ENCODE data around the gene ERBB3.
"Not testable (repeated sequence)": the region's sequence is repeated elsewhere in the genome, so short reads cannot be mapped to it uniquely, and the experiment has no call there.

The ERBB3 gene

DNA sequence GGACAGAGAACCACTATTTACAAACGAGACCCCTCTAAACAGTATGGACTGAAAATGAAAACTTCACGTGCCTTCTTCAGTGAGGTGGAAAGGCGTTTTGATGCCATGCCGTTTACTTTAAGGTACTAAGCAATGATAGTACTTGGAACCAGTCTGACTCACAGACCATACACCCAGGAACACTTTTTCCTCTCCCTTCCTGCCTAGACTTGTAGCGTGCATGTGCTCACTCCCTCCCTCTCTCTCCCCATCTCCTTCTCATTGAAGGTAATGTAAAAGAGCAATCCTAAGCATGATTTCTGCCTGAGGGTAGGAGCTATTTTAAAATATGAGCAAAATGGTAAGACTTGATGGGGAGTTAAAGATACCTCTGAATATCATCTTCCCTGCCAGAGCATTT lies 30.6 kb downstream of the ERBB3 start:
- Histone ChIP-seq H3K27me3 (ENCODE audit: insufficient read depth, low read depth) (no peaks in the 10 kb centered on the region), H3K9ac (no peak overlapping the region), H3K4me3 (IDR thresholded peaks at IDR 0.05; ENCODE audit: insufficient read depth, low read depth, low read length) (no peak overlapping the region), H3K36me3 (ENCODE audit: insufficient read depth) (peaks cover 65% of the 10 kb centered on the region; the same call in 1 of the 2 replicates), H3K4me2 (no peak overlapping the region), H4K20me1 (ENCODE audit: insufficient read depth) (peaks cover 17% of the 10 kb centered on the region), H3K27ac (no peak overlapping the region), H2AFZ (ENCODE audit: low read depth) (no peak overlapping the region), H3K79me2 (ENCODE audit: insufficient read depth, low read depth) (peaks cover 36% of the 10 kb centered on the region), H3K4me1 (ENCODE audit: low read depth, poor library complexity, severe bottlenecking) (peaks cover 24% of the 10 kb centered on the region)
- TF ChIP-seq, protein P1, sequence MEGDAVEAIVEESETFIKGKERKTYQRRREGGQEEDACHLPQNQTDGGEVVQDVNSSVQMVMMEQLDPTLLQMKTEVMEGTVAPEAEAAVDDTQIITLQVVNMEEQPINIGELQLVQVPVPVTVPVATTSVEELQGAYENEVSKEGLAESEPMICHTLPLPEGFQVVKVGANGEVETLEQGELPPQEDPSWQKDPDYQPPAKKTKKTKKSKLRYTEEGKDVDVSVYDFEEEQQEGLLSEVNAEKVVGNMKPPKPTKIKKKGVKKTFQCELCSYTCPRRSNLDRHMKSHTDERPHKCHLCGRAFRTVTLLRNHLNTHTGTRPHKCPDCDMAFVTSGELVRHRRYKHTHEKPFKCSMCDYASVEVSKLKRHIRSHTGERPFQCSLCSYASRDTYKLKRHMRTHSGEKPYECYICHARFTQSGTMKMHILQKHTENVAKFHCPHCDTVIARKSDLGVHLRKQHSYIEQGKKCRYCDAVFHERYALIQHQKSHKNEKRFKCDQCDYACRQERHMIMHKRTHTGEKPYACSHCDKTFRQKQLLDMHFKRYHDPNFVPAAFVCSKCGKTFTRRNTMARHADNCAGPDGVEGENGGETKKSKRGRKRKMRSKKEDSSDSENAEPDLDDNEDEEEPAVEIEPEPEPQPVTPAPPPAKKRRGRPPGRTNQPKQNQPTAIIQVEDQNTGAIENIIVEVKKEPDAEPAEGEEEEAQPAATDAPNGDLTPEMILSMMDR (conservative IDR thresholded peaks at IDR 0.05; ENCODE audit: low read depth, low read length): no peak

DNA sequence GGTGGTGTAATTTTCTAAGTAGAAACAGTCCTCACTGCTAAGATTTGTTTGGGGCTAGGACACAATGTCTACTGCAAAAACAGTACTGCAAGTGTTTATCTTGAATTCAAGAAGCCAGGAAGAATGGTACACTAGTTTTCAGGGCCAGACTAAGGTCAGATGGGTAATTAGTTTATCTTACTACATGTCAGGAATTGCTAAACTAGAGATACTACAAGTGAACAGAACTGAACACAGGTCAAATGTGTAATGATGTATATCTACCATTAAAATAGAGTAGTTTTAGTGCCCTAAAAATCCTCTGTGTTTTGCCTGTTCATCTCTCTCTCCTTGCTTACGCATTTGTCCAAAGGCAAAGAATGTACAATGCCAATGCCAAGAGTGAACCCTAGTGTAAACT lies 34.1 kb downstream of the ERBB3 start:
- H3K9ac ChIP-seq: no peak overlapping the region
- H3K4me2 ChIP-seq: no peak overlapping the region
- no peak overlapping the region for H2AFZ ChIP-seq (ENCODE audit: low read depth)
- TF ChIP-seq, protein P1 (conservative IDR thresholded peaks at IDR 0.05; ENCODE audit: low read depth, low read length): no peak
- no peaks in the 10 kb centered on the region for H3K27me3 ChIP-seq (ENCODE audit: insufficient read depth, low read depth)
- peaks cover 16% of the 10 kb centered on the region for H3K79me2 ChIP-seq (ENCODE audit: insufficient read depth, low read depth)
- peaks cover 39% of the 10 kb centered on the region; the same call in 1 of the 2 replicates for H3K36me3 ChIP-seq (ENCODE audit: insufficient read depth)
- H3K4me3 ChIP-seq (IDR thresholded peaks at IDR 0.05; ENCODE audit: insufficient read depth, low read depth, low read length): no peak overlapping the region
- H4K20me1 ChIP-seq (ENCODE audit: insufficient read depth): no peaks in the 10 kb centered on the region
- peaks cover 10% of the 10 kb centered on the region for H3K4me1 ChIP-seq (ENCODE audit: low read depth, poor library complexity, severe bottlenecking)
- no peak overlapping the region; the same call in 1 of the 2 replicates for H3K27ac ChIP-seq

DNA sequence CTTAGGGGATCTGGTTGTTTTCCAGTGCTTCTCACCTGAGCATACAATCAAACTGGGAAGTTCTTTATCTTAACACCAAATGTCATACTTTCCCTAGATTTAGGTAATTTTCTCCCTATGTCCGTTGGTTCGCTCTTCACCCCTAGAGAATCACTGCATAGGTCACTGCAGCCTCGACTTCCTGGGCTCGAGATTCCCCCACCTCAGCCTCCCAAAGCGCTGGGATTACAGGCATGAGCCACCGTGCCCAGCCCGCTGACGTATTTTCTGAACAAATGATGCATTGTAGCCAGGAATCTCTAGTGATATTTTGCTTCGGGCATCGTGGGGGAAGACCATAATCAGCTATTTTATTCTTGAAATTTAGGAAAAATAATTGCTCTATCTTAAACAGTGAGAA lies 35.4 kb downstream of the ERBB3 start:
- Histone ChIP-seq H3K4me1 (ENCODE audit: low read depth, poor library complexity, severe bottlenecking) (peaks cover 22% of the 10 kb centered on the region), H4K20me1 (ENCODE audit: insufficient read depth) (no peaks in the 10 kb centered on the region), H3K9ac (peak overlapping the region; percentile 95; the same call in 1 of the 2 replicates), H2AFZ (ENCODE audit: low read depth) (peak overlapping the region; percentile 68), H3K4me3 (IDR thresholded peaks at IDR 0.05; ENCODE audit: insufficient read depth, low read depth, low read length) (no peak overlapping the region), H3K36me3 (ENCODE audit: insufficient read depth) (peaks cover 28% of the 10 kb centered on the region; the same call in 1 of the 2 replicates), H3K79me2 (ENCODE audit: insufficient read depth, low read depth) (peaks cover 15% of the 10 kb centered on the region), H3K27me3 (ENCODE audit: insufficient read depth, low read depth) (no peaks in the 10 kb centered on the region), H3K27ac (peak overlapping the region; percentile 93), H3K4me2 (peak overlapping the region; percentile 80)
- TF ChIP-seq, protein P1 (conservative IDR thresholded peaks at IDR 0.05; ENCODE audit: low read depth, low read length): no peak

DNA sequence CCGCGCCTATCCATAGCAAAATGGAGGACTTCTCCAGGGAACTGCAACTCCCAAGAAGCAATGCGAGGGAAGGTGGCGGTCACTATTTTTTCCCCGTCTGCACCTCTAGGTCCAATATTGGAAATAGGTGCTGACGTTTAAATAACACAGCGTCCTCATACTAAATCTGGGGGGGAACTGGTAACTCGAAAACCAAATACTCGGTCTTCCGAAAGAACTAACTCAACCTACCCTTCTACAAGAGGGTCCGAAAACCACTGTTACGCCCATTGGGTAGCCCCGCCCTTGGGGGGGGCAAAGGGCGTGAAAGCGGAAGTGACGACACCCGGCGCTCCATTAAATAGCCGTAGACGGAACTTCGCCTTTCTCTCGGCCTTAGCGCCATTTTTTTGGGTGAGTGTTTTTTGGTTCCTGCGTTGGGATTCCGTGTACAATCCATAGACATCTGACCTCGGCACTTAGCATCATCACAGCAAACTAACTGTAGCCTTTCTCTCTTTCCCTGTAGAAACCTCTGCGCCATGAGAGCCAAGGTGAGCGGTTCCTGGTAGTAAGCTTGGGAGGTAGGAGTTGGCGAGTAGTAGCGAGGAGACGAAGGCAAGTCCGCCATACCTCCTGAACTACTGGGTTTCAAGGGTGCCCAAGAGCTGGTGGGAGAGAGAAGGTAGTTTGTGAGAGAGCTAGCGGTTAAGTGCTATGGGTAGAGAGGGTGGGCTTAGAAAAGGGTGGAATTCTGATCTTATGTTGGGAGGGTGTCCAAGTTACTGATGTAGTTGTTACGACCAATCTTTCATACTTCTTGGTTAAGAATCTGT lies 36.5 kb downstream of the ERBB3 start, which contains the start of gene RPL41:
RPL41 (plus strand) TSS at position 367 of the 815 bp plus-strand sequence.
- Histone ChIP-seq H3K4me2 (peak within 1 kb of the TSS; percentile 80), H3K4me1 (ENCODE audit: low read depth, poor library complexity, severe bottlenecking) (peaks cover 23% of the 10 kb centered on the region), H3K27me3 (ENCODE audit: insufficient read depth, low read depth) (no peaks in the 10 kb centered on the region), H3K9ac (peak within 1 kb of the TSS; percentile 95), H3K79me2 (ENCODE audit: insufficient read depth, low read depth) (peaks cover 15% of the 10 kb centered on the region), H3K4me3 (IDR thresholded peaks at IDR 0.05; ENCODE audit: insufficient read depth, low read depth, low read length) (peak within 1 kb of the TSS; percentile 42), H3K27ac (peak within 1 kb of the TSS; percentile 93), H3K36me3 (ENCODE audit: insufficient read depth) (peaks cover 18% of the 10 kb centered on the region; the same call in 1 of the 2 replicates), H2AFZ (ENCODE audit: low read depth) (peak within 1 kb of the TSS; percentile 68), H4K20me1 (ENCODE audit: insufficient read depth) (no peaks in the 10 kb centered on the region)
- TF ChIP-seq, protein P1 (conservative IDR thresholded peaks at IDR 0.05; ENCODE audit: low read depth, low read length): no peak; the same call in 1 of the 2 replicates

DNA sequence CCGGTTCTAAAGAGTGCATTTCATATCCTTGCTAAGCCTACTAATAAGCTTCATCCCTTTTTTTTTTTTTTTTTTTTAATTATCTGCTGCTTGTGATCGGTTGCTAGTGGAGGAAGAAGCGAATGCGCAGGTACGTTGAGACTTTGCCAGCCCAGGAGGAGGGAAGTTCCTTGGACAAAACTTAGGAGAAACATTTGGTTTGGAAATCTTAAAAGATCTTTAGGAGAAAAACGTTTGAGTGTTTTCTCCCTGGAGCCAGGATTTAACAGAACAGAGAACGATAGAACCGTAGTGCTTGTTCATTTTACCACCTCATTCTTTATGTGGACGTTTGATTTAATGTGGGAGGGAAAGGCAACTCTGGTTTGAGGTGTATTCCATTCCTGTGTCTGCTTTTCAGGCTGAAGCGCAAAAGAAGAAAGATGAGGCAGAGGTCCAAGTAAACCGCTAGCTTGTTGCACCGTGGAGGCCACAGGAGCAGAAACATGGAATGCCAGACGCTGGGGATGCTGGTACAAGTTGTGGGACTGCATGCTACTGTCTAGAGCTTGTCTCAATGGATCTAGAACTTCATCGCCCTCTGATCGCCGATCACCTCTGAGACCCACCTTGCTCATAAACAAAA lies 37.2 kb downstream of the ERBB3 start:
- peaks cover 15% of the 10 kb centered on the region for H3K79me2 ChIP-seq (ENCODE audit: insufficient read depth, low read depth)
- H3K27ac ChIP-seq: peak overlapping the region; percentile 93
- peaks cover 13% of the 10 kb centered on the region; the same call in 1 of the 2 replicates for H3K36me3 ChIP-seq (ENCODE audit: insufficient read depth)
- H3K4me1 ChIP-seq (ENCODE audit: low read depth, poor library complexity, severe bottlenecking): peaks cover 23% of the 10 kb centered on the region
- H3K4me3 ChIP-seq (IDR thresholded peaks at IDR 0.05; ENCODE audit: insufficient read depth, low read depth, low read length); H3K27me3 ChIP-seq (ENCODE audit: insufficient read depth, low read depth); H4K20me1 ChIP-seq (ENCODE audit: insufficient read depth); H2AFZ ChIP-seq (ENCODE audit: low read depth): not testable (repeated sequence)
- peak overlapping the region; percentile 95 for H3K9ac ChIP-seq
- H3K4me2 ChIP-seq: peak overlapping the region; percentile 80

Data from KMS-11 (cell line).